Neural cell (in vitro differentiated cells): ENCODE measurements around the gene GALNT2.

Source experiments
- EP300 ChIP-seq: fragments of 450-650 bp; conservative IDR thresholded peaks from 2 replicates; pipeline ENCODE4 v1.6.1; 2014; ENCODE audit warnings: antibody characterized with exemption, mild to moderate bottlenecking, moderate library complexity; ENCODE audit not compliant: poor library complexity, severe bottlenecking
- POLR2AphosphoS5 ChIP-seq: IDR thresholded peaks from 2 replicates; pipeline ENCODE4 v1.6.1; 2012
- RAD21 ChIP-seq: fragments of 450-650 bp; conservative IDR thresholded peaks from 2 replicates; pipeline ENCODE4 v1.6.1; 2014; ENCODE audit warnings: antibody characterized with exemption, mild to moderate bottlenecking, moderate library complexity
- TF ChIP-seq, protein P1 (sequence below): fragments of 450-650 bp; IDR thresholded peaks from 2 replicates; pipeline ENCODE4 v1.5.1; 2014; ENCODE audit warnings: antibody characterized with exemption, mild to moderate bottlenecking, moderate library complexity; ENCODE audit not compliant: poor library complexity, severe bottlenecking
- TF ChIP-seq, protein P2 (sequence below): IDR thresholded peaks from 2 replicates; pipeline ENCODE4 v1.6.1; 2012; ENCODE audit warnings: borderline replicate concordance

DNA sequence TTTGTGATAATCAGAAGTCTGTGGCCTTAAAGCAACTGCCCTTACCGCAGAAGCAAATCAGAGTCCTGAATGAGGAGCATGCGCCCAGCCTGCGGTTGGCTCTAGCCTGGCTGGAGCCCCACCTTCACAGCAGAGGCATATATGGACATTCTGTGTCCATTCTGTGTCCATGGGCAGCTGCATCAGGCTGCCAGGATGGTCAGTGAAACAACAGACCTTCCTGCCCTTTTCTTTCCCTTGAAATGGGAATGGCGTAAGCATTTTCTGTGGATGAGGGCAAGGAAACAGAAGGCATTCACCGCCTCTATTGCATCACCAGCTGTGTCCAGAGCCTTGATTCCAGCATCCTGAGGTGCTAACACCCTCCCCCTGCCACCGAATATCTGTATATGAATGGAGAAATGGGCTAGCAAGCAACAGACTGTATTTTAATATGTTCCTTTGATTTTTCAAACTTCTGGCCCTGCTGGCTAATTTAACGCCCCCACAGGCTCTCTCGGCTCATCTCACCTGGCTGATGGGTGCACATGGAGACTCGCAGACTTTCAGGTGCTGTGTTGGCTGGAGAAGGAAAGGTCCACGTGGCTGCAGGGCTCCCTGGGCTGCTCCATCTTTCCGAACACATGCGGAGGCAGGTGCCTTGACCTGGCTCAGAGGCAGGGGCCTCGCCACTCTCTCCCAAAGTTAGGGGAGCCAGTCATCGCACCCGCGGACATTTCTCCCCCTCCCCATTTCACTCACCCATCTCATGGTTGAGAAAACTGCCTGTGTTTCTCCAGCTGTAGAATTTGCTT, 159.2 kb downstream of the GALNT2 start:
- no peak for TF ChIP-seq EP300
- TF ChIP-seq, protein P1, sequence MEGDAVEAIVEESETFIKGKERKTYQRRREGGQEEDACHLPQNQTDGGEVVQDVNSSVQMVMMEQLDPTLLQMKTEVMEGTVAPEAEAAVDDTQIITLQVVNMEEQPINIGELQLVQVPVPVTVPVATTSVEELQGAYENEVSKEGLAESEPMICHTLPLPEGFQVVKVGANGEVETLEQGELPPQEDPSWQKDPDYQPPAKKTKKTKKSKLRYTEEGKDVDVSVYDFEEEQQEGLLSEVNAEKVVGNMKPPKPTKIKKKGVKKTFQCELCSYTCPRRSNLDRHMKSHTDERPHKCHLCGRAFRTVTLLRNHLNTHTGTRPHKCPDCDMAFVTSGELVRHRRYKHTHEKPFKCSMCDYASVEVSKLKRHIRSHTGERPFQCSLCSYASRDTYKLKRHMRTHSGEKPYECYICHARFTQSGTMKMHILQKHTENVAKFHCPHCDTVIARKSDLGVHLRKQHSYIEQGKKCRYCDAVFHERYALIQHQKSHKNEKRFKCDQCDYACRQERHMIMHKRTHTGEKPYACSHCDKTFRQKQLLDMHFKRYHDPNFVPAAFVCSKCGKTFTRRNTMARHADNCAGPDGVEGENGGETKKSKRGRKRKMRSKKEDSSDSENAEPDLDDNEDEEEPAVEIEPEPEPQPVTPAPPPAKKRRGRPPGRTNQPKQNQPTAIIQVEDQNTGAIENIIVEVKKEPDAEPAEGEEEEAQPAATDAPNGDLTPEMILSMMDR = no peak
- TF ChIP-seq, protein P2, sequence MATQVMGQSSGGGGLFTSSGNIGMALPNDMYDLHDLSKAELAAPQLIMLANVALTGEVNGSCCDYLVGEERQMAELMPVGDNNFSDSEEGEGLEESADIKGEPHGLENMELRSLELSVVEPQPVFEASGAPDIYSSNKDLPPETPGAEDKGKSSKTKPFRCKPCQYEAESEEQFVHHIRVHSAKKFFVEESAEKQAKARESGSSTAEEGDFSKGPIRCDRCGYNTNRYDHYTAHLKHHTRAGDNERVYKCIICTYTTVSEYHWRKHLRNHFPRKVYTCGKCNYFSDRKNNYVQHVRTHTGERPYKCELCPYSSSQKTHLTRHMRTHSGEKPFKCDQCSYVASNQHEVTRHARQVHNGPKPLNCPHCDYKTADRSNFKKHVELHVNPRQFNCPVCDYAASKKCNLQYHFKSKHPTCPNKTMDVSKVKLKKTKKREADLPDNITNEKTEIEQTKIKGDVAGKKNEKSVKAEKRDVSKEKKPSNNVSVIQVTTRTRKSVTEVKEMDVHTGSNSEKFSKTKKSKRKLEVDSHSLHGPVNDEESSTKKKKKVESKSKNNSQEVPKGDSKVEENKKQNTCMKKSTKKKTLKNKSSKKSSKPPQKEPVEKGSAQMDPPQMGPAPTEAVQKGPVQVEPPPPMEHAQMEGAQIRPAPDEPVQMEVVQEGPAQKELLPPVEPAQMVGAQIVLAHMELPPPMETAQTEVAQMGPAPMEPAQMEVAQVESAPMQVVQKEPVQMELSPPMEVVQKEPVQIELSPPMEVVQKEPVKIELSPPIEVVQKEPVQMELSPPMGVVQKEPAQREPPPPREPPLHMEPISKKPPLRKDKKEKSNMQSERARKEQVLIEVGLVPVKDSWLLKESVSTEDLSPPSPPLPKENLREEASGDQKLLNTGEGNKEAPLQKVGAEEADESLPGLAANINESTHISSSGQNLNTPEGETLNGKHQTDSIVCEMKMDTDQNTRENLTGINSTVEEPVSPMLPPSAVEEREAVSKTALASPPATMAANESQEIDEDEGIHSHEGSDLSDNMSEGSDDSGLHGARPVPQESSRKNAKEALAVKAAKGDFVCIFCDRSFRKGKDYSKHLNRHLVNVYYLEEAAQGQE = no peak
- no peak for TF ChIP-seq RAD21
- TF ChIP-seq POLR2AphosphoS5 = no peak
